GM18505 (cell line): ENCODE data around the gene RANBP10.
"Not testable (repeated sequence)": the region's sequence is repeated elsewhere in the genome, so short reads cannot be mapped to it uniquely, and the experiment has no call there.

ENCODE experiments used
- ATAC-seq: cut with Tn5 transposase; IDR thresholded peaks from one replicate; pipeline ENCODE4 v1.9.1; 2021; ENCODE audit not compliant: unreplicated experiment
- POLR2A ChIP-seq: IDR thresholded peaks from 4 replicates; pipeline ENCODE4 v1.6.1; 2011; ENCODE audit warnings: borderline replicate concordance; ENCODE audit not compliant: insufficient read depth, insufficient read length; ENCODE audit errors: extremely low read depth

RANBP10 gene

DNA sequence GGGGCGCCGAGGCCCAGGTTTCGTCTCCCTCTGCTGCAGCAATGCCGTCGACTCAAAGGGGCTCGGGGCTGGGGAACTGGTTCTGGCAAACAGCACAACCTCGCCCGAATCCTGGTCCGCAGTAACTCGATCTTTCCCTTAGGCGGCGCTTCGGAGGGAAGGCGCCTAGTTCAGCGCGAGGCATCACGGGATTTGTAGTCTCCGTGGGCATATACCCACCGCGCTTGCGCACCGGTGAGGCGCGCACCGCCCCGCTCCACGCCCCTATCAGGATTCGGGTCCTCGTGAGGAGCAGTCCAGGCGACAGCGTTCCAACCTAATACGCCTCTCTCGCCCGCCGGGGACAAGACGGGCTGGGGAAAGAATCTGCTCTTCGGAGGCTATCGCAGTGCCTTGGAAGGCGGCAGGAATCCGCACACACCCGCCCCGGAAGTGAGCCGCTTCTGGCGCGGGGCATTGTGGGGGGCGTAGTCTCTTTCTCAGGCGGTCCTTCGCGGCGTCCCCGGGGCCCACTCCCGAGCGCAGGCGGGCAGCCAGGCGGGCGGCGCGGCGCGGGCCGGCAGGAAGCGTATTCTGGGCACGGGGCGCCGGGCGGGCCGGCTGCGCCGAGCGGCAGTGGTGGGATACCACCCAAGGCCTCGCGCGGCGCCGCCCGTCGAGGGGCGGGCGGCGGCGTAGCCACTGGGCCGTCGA, 35.6 kb upstream of the RANBP10 start, which contains the start of gene THAP11:
THAP11 (plus strand) TSS at position 505 of the 693 bp plus-strand sequence. CDS start 235 bp downstream, outside the sequence.
- peak; percentile 49 for ATAC-seq
- TF ChIP-seq POLR2A, result peak; percentile 52

DNA sequence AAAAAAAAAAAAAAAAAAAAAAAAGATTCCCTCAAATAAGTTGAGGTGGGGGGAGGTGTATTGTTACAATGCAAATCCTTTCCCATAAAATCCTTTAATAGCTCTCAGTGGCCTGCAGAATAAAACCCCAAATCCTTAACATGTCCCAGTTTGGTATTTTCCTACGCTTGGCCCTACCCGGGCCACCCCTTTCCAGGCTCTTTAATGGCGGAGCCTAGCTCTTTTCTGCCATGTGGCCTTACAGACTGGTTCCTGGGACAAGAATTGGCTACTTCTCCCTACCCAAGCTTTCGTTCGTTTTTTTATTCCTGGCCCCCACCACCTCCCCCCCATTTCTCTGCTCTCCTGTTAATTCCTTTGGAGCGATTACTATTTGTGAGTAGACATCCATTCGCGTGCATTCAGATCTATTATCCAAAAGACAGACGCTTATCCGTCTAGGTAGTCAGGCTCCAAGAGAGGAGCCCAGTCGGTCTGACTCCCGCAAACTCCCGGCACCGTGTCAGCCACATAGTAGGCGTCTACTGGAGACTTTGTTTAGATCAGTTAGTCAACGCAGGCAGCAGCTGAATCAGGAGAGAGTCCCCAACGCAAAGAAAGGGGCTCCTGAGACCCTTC, 34.9 kb upstream of the RANBP10 start:
- no peak for ATAC-seq
- no peak for TF ChIP-seq POLR2A

DNA sequence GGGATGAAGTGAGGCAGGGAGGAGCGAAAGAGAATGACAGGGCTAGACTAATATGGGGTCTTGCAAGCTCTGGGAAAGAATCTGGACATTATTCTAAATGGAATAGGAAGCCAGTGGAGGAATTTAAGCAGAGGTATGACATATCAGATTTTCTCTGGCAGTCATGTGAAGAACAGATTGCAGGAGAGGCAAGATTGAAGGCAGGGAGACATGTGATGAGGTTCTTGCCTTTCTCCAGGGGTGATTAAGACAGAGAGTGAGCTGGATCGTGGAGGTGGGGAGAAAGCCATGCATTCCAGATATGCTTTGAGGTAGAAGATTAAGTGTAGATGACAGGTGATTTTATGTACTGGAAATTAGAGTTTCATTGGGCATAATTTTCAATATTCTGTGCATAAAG, 31.5 kb upstream of the RANBP10 start:
- no peak for TF ChIP-seq POLR2A
- ATAC-seq, result no peak

DNA sequence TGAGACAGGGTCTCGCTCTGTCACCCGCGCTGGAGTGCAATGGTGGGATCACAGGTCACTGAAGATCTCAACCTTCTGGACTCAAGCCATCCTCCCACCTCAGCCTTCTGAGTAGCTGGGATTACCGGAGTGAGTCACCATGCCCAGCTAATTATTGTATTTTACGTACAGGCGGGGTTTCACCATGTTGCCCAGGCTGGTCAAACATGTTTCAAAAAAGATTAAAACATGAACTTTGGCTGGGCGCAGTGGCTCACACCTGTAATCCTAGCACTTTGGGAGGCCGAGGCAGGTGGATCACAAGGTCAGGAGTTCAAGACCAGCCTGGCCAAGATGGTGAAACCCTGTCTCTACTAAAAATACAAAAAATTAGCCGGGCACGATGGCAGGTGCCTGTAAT, 30.8 kb upstream of the RANBP10 start:
- ATAC-seq, result not testable (repeated sequence)

DNA sequence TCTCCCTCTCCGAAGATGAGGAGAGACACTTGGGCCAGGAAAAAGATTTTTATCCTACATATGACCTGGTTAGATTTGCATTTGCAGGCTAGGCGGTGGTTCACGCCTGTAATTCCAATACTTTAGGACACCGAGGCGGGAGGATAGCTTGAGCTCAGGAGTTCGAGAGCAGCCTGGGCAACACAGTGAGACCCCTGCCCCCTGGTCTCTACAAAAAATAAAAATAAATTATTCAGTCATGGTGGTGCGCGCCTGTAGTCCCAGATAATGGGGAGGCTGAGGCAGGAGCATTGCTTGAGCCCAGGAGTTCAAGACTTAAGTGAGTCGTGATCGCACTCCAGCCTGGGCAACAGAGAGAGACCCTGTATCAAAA, 27.9 kb upstream of the RANBP10 start:
- TF ChIP-seq POLR2A, result no peak
- no peak for ATAC-seq

DNA sequence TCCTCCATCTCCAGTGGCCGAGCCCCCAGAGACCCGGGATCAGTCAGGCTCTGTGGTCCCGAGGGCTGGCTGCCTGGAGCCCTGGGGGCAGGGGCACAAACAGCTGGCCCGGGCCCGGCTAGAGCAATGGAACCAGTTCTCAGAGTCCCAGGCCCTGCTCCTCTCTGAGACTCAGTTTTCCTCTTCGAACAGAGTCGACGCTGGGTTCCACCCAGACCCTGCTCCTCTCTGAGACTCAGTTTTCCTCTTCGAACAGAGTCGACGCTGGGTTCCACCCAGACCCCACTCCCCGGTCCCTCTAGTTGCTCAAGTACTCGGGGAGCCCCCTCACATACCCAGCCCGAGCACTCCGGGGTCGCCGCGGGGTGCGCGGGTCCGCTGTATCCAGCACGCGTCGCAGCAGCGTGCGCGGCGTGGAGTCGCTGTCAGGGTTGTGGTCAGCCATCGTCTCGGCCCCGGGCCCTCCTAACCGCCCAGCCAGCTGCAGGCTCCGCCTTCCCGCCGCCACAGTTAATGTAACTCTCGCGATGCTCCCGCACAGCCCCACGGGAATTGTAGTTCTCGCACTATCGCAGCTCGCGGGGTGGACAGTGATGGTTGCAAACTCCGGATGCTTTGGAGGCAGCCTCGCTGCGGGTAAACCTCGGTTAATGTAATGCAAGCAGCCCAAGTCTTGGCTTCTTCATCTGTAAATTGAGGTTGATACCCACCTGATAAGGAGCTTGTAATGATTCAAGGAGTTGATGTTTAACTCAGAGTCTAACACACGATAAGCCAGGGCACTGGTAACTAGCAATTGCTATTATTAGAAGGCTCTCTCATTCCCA, 27.3 kb upstream of the RANBP10 start:
- peak; percentile 85 for TF ChIP-seq POLR2A
- peak; percentile 92 for ATAC-seq

DNA sequence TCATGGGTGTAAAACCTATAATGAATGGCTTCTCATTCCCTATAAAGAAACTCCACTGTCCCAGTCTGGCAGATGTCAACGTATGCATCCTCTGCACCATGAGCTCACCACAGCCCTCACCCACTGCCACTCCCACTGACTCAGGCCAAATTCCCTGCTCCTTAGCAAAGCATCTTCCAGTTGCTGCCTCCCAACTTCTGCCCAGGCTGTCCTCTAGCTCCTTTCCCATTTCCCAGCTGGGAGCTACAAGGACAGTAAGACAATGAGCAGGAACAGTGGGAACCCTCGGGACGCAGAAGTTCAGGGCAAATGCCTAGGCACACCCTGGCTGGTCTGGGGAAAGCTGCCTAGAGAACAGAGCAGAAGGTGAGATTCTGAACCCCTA, 26.7 kb upstream of the RANBP10 start:
- ATAC-seq, result no peak
- TF ChIP-seq POLR2A, result no peak

DNA sequence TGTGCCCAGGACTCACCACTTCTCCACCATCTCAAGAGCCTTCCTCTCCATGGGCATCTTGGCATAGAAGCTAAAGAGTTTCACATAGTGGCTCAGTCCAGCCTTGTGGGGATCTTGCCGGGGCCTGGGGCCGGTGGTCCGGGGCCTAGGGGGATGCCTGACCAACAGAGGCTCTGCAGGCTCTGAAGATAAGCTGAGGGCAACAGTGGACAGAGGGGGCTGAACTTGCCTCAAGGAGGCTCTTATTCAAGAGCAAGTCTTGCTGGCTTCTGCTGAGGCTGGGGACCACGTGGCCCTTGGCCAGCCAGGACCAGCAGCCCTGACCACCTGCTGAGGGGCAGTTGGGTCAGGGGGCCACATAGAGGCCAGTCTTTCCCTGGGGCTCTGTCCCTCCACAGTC, 22.3 kb upstream of the RANBP10 start:
- no peak for ATAC-seq
- TF ChIP-seq POLR2A, result no peak

DNA sequence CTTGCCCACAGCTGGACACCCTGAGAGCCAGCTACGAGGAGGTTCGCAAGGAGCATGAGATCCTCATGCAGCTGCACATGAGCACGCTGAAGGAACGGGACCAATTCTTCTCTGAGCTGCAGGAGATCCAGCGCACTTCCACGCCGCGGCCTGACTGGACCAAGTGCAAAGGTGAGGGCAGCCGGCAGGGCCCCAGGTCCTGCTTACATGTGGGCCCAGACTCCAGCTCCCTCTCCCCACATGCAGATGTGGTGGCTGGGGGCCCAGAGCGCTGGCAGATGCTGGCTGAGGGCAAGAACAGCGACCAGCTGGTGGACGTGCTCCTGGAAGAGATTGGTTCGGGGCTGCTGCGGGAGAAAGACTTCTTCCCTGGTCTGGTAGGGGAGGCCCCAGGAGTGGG, 19.5 kb upstream of the RANBP10 start:
- no peak for ATAC-seq
- TF ChIP-seq POLR2A, result no peak

DNA sequence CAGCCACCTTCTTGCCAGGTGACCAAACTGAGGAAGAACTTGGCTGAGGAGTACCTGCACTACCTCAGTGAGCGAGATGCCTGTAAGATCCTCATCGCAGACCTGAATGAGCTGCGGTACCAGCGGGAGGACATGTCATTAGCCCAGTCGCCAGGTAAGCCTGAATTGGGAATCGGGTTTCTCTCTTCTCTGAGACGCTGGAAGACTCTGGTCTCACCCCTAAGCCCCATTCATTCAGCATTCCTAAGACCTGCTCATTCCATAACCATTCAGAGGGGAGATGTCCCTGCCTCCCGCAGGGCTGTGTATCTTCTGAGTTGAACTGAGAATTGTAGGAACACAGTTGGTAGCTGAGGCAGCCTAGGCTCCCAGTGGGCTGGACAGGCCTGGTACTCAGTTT, 18.8 kb upstream of the RANBP10 start:
- no peak for ATAC-seq
- no peak for TF ChIP-seq POLR2A

DNA sequence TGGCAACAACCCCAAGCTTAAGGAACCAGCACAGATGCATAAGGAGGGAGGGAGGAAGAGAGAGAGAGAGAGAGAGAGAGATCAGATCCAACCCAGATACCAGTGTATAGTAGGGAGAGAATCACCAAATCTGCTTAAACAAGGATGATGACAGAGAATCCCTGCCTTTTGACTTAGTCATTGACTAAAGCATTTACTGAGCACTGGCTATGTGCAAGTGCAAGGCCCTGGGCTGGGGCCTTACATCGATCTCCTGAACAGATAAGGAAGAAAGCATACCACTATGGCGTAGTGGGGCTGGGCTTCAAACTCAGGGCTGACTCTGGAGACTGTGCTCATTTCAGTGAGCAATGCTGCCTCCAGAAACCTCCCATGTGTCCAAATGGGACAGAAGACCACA, 16.2 kb upstream of the RANBP10 start:
- no peak for TF ChIP-seq POLR2A
- ATAC-seq, result no peak

DNA sequence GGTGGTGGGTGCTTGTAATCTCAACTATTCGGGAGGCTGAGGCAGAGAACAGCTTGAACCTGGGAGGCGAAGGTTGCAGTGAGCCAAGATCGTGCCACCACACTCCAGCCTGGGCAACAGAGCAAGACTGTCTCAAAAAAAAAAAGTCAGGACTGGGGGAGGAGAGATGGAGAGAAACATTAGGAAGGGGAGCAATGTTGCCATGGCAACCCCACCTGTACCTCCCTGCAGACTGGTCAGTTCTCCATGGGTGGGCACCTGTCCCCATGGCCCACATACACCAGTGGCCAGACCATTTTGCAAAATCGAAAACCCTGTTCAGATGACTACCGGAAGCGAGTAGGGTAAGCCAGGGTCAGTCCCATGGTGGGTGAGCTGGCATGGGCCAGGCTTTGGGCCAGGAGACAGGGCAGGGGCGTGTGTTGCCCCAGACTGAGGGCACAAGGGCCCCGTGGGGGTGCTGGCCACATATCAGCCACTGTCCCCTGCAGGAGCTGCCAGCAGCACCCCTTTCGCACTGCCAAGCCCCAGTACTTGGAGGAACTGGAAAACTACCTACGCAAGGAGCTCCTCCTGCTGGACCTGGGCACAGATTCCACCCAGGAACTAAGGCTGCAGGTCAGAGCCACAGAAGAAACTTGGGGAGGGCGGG, 14.4 kb upstream of the RANBP10 start:
- TF ChIP-seq POLR2A, result no peak
- no peak for ATAC-seq

DNA sequence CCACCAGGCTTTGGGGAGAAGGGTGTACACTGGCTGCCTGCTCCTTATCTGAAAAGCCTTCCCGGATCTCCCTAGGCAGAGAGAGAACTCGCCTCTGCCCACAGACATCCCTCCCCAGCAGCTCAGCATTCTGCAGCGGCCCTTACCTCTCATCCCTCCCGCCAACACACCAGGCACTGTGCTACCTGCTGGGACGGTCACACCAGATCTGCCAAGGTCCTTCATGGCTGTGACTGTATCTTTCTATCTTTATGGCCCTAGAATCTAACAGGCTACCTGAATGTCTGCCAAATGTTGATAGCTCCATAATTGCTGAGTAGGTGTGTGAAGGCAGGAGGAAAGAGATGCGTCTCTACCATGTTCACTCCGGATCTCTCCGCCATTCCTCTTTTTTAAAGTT, 8.2 kb upstream of the RANBP10 start:
- no peak for ATAC-seq
- no peak for TF ChIP-seq POLR2A
